HepG2 (cell line): ENCODE measurements around the gene KIF19. TPM values are rescaled to one million over a fixed set of nuclear protein-coding genes. Genes with fewer than 3 reads are reported as not detected.

Source experiments
- CEBPZ ChIP-seq: IDR thresholded peaks from 2 replicates; pipeline ENCODE4 v1.6.1; 2012; ENCODE audit warnings: low read length, improper control_type of control experiment
- EP300 ChIP-seq, 3 experiments: sonication (generic) in 1 of 3; formaldehyde crosslinking in 1 of 3; IDR thresholded peaks; 2 replicates each; pipeline versions ENCODE4 v1.5.1 to v1.6.1; 2011 to 2020; ENCODE audit warnings: low read depth in 2 of 3, low read length in 2 of 3, borderline replicate concordance in 1 of 3, improper control_type of control experiment in 1 of 3, mild to moderate bottlenecking in 1 of 3, missing genetic modification reagents in 1 of 3, moderate library complexity in 1 of 3
- MYC ChIP-seq: sonication (generic); formaldehyde crosslinking; IDR thresholded peaks from 2 replicates; pipeline ENCODE4 v1.9.0; 2021; ENCODE audit warnings: missing genetic modification reagents, borderline replicate concordance
- NKX3-1 ChIP-seq: sonication (generic); formaldehyde crosslinking; IDR thresholded peaks from 2 replicates; pipeline ENCODE4 v1.5.0; 2020; ENCODE audit warnings: missing genetic modification reagents
- POLR2A ChIP-seq, 2 experiments: IDR thresholded peaks; 2 replicates each; pipeline ENCODE4 v1.6.1; 2011; ENCODE audit warnings: low read depth in 2 of 2, low read length in 2 of 2, mild to moderate bottlenecking in 1 of 2, moderate library complexity in 1 of 2; ENCODE audit not compliant: insufficient read depth in 1 of 2
- RAD21 ChIP-seq: fragments of 450-650 bp; formaldehyde crosslinking; IDR thresholded peaks from 2 replicates; pipeline ENCODE4 v1.5.0; 2020; ENCODE audit warnings: mild to moderate bottlenecking
- SOX6 ChIP-seq, 2 experiments: fragments of 450-650 bp in 1 of 2; sonication (generic) in 1 of 2; formaldehyde crosslinking in 1 of 2; IDR thresholded peaks; 2 replicates each; pipeline versions ENCODE4 v1.4.0 to v1.6.1; 2017 to 2020; ENCODE audit warnings: antibody characterized with exemption in 1 of 2, mild to moderate bottlenecking in 1 of 2, missing genetic modification reagents in 1 of 2
- ZBTB26 ChIP-seq: IDR thresholded peaks from 2 replicates; pipeline ENCODE4 v1.6.1; 2016; ENCODE audit warnings: missing compliant biosample characterization, missing genetic modification reagents, borderline replicate concordance
- ZBTB42 ChIP-seq: sonication (generic); formaldehyde crosslinking; IDR thresholded peaks from 2 replicates; pipeline ENCODE4 v1.5.0; 2020; ENCODE audit warnings: mild to moderate bottlenecking, missing genetic modification reagents
- ZNF263 ChIP-seq: sonication (generic); formaldehyde crosslinking; IDR thresholded peaks from 2 replicates; pipeline ENCODE4 v1.4.0; 2020; ENCODE audit warnings: missing genetic modification reagents
- ZNF333 ChIP-seq: sonication (generic); formaldehyde crosslinking; IDR thresholded peaks from 2 replicates; pipeline ENCODE4 v1.4.0; 2020; ENCODE audit warnings: mild to moderate bottlenecking, missing genetic modification reagents, borderline replicate concordance
- ZNF383 ChIP-seq: sonication (generic); formaldehyde crosslinking; IDR thresholded peaks from 2 replicates; pipeline ENCODE4 v1.4.0; 2020; ENCODE audit warnings: missing genetic modification reagents, mild to moderate bottlenecking, borderline replicate concordance
- ZNF549 ChIP-seq: sonication (generic); formaldehyde crosslinking; IDR thresholded peaks from 2 replicates; pipeline ENCODE4 v1.5.0; 2020; ENCODE audit warnings: missing genetic modification reagents
- polyA plus RNA-seq, 8 experiments: library from polyadenylated mRNA; depleted of rRNA in 3 of 8; stranded (reverse) in 7 of 8; unstranded in 1 of 8; fragments of >200 nt; fragmentation: Illumina TruSeq in 4 of 8; extraction: Trizol in 4 of 8; gene quantifications; 2 replicates each; pipeline versions ENCODE4 v1.2.1 to v1.2.3, GENCODE V29; 2011 to 2016; ENCODE audit warnings: low read depth in 4 of 8, missing spikeins in 1 of 8, mixed read lengths in 1 of 8; ENCODE audit not compliant: insufficient read depth in 1 of 8
- total RNA-seq, 5 experiments: library from RNA; depleted of rRNA; stranded (reverse); fragments of >200 nt; fragmentation: Illumina TruSeq; extraction: Trizol; gene quantifications; 2 replicates each; pipeline ENCODE4 v1.2.3, GENCODE V29; 2016; ENCODE audit warnings: low read depth in 1 of 5
- TF ChIP-seq, protein P1 (sequence below): sonication (generic); formaldehyde crosslinking; IDR thresholded peaks from 2 replicates; pipeline ENCODE4 v1.5.0; 2020; ENCODE audit warnings: mild to moderate bottlenecking, missing genetic modification reagents, borderline replicate concordance
- TF ChIP-seq, protein P2 (sequence below): sonication (generic); formaldehyde crosslinking; IDR thresholded peaks from 2 replicates; pipeline ENCODE4 v1.5.0; 2020; ENCODE audit warnings: mild to moderate bottlenecking, missing genetic modification reagents, moderate library complexity

KIF19 gene
- total and polyA plus RNA-seq, 2 of the 13 experiments (the other 11 are each of a cell fraction or from before 2014, with no cell fraction given), result not detected

GRCh38 chr17:74354123-74354522, 28.1 kb downstream of the KIF19 start (continued):
- 0 out of 2 replicates have a peak, but pooled peaks have one; percentile 48 for TF ChIP-seq ZBTB26
- peak; percentile 98 for TF ChIP-seq RAD21 (CRISPR knock-in tag)
- TF ChIP-seq, protein P1, sequence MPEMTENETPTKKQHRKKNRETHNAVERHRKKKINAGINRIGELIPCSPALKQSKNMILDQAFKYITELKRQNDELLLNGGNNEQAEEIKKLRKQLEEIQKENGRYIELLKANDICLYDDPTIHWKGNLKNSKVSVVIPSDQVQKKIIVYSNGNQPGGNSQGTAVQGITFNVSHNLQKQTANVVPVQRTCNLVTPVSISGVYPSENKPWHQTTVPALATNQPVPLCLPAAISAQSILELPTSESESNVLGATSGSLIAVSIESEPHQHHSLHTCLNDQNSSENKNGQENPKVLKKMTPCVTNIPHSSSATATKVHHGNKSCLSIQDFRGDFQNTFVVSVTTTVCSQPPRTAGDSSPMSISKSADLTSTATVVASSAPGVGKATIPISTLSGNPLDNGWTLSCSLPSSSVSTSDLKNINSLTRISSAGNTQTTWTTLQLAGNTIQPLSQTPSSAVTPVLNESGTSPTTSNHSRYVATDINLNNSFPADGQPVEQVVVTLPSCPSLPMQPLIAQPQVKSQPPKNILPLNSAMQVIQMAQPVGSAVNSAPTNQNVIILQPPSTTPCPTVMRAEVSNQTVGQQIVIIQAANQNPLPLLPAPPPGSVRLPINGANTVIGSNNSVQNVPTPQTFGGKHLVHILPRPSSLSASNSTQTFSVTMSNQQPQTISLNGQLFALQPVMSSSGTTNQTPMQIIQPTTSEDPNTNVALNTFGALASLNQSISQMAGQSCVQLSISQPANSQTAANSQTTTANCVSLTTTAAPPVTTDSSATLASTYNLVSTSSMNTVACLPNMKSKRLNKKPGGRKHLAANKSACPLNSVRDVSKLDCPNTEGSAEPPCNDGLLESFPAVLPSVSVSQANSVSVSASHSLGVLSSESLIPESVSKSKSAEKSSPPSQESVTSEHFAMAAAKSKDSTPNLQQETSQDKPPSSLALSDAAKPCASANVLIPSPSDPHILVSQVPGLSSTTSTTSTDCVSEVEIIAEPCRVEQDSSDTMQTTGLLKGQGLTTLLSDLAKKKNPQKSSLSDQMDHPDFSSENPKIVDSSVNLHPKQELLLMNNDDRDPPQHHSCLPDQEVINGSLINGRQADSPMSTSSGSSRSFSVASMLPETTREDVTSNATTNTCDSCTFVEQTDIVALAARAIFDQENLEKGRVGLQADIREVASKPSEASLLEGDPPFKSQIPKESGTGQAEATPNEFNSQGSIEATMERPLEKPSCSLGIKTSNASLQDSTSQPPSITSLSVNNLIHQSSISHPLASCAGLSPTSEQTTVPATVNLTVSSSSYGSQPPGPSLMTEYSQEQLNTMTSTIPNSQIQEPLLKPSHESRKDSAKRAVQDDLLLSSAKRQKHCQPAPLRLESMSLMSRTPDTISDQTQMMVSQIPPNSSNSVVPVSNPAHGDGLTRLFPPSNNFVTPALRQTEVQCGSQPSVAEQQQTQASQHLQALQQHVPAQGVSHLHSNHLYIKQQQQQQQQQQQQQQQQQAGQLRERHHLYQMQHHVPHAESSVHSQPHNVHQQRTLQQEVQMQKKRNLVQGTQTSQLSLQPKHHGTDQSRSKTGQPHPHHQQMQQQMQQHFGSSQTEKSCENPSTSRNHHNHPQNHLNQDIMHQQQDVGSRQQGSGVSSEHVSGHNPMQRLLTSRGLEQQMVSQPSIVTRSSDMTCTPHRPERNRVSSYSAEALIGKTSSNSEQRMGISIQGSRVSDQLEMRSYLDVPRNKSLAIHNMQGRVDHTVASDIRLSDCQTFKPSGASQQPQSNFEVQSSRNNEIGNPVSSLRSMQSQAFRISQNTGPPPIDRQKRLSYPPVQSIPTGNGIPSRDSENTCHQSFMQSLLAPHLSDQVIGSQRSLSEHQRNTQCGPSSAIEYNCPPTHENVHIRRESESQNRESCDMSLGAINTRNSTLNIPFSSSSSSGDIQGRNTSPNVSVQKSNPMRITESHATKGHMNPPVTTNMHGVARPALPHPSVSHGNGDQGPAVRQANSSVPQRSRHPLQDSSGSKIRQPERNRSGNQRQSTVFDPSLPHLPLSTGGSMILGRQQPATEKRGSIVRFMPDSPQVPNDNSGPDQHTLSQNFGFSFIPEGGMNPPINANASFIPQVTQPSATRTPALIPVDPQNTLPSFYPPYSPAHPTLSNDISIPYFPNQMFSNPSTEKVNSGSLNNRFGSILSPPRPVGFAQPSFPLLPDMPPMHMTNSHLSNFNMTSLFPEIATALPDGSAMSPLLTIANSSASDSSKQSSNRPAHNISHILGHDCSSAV (CRISPR knock-in tag), result no peak
- no peak for TF ChIP-seq SOX6 (IDR thresholded peaks at IDR 0.05)
- no peak for TF ChIP-seq SOX6 (CRISPR knock-in tag; IDR thresholded peaks at IDR 0.05)
- TF ChIP-seq EP300 (IDR thresholded peaks at IDR 0.05; ENCODE audit: low read depth in 2 of 2, low read length in 2 of 2), result no peak
- no peak for TF ChIP-seq EP300 (CRISPR knock-in tag; IDR thresholded peaks at IDR 0.05; ENCODE audit: borderline replicate concordance)
- TF ChIP-seq ZNF549 (CRISPR knock-in tag), result no peak
- peak; percentile 51; the same call in 1 of the 2 replicates for TF ChIP-seq ZBTB42 (CRISPR knock-in tag)
- TF ChIP-seq CEBPZ, result no peak
- no peak for TF ChIP-seq POLR2A (IDR thresholded peaks at IDR 0.05; ENCODE audit: insufficient read depth in 1 of 2, low read depth in 2 of 2, low read length in 2 of 2)
- no peak for TF ChIP-seq ZNF383 (CRISPR knock-in tag)
- TF ChIP-seq NKX3-1, result no peak
- peak; percentile 48; the same call in 1 of the 2 replicates for TF ChIP-seq ZNF263 (CRISPR knock-in tag)
- TF ChIP-seq, protein P2, sequence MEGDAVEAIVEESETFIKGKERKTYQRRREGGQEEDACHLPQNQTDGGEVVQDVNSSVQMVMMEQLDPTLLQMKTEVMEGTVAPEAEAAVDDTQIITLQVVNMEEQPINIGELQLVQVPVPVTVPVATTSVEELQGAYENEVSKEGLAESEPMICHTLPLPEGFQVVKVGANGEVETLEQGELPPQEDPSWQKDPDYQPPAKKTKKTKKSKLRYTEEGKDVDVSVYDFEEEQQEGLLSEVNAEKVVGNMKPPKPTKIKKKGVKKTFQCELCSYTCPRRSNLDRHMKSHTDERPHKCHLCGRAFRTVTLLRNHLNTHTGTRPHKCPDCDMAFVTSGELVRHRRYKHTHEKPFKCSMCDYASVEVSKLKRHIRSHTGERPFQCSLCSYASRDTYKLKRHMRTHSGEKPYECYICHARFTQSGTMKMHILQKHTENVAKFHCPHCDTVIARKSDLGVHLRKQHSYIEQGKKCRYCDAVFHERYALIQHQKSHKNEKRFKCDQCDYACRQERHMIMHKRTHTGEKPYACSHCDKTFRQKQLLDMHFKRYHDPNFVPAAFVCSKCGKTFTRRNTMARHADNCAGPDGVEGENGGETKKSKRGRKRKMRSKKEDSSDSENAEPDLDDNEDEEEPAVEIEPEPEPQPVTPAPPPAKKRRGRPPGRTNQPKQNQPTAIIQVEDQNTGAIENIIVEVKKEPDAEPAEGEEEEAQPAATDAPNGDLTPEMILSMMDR (CRISPR knock-in tag), result peak; percentile 92
- peak; percentile 42; the same call in 1 of the 2 replicates for TF ChIP-seq MYC
- no peak for TF ChIP-seq ZNF333 (CRISPR knock-in tag)
